HFF-Myc (cell line): ENCODE results near the gene OR2H1.

ENCODE experiments used
- DNase-seq: peaks from one replicate; pipeline ENCODE4 v3.0.0-alpha.2; 2011; ENCODE audit warnings: low read depth; ENCODE audit errors: extremely low read depth
- H3K4me3 ChIP-seq: replicated peaks from 2 replicates; pipeline ENCODE4 v1.5.1; 2011; ENCODE audit warnings: low read depth, mild to moderate bottlenecking, control low read depth, low read length
- CTCF ChIP-seq: IDR thresholded peaks from 2 replicates; pipeline ENCODE4 v1.5.1; 2012; ENCODE audit warnings: mild to moderate bottlenecking, low read depth, low read length, control low read depth; ENCODE audit errors: missing control alignments

The OR2H1 gene

GRCh38 chr6:29499704-29500103, 42.7 kb downstream of the OR2H1 start:
- no peak overlapping the region for H3K4me3 ChIP-seq
- no peak for TF ChIP-seq CTCF
- no peak for DNase-seq

- H3K4me3 ChIP-seq = no peak overlapping the region
- no peak for TF ChIP-seq CTCF
- DNase-seq = no peak
Observed at GRCh38 chr6:29500594-29500993, 43.6 kb downstream of the OR2H1 start.

GRCh38 chr6:29501106-29501505, 44.2 kb downstream of the OR2H1 start:
- no peak overlapping the region for H3K4me3 ChIP-seq

GRCh38 chr6:29502181-29502580, 45.2 kb downstream of the OR2H1 start:
- TF ChIP-seq CTCF = no peak
- no peak overlapping the region for H3K4me3 ChIP-seq
- no peak for DNase-seq

More at GRCh38 chr6:29501106-29501505, 44.2 kb downstream of the OR2H1 start:
- no peak for DNase-seq
- no peak for TF ChIP-seq CTCF

- no peak for TF ChIP-seq CTCF
- H3K4me3 ChIP-seq = no peak overlapping the region
- no peak for DNase-seq
Observed at GRCh38 chr6:29502597-29502996, 45.6 kb downstream of the OR2H1 start.

GRCh38 chr6:29504961-29505360, 48.0 kb downstream of the OR2H1 start:
- no peak for DNase-seq
- TF ChIP-seq CTCF = no peak
- H3K4me3 ChIP-seq = no peak overlapping the region

- no peak for TF ChIP-seq CTCF
- no peak overlapping the region for H3K4me3 ChIP-seq
- DNase-seq = no peak
Observed at GRCh38 chr6:29505808-29506207, 48.9 kb downstream of the OR2H1 start.
